H1 (cell line): ENCODE results near the gene BABAM2. TPM values are rescaled to one million over a fixed set of nuclear protein-coding genes. Genes with fewer than 3 reads are reported as not detected.
"Not testable (repeated sequence)": the region's sequence is repeated elsewhere in the genome, so short reads cannot be mapped to it uniquely, and the experiment has no call there.

Experiments
- CTCF ChIA-PET: fragments of 300-600 bp; sonication (Branson Sonifier 250); formaldehyde crosslinking; loops from one replicate; lab custom pipeline; 2021; ENCODE audit not compliant: partially characterized antibody; lab: Charles Lee
- POLR2A ChIA-PET: fragments of 300-600 bp; sonication (Branson Sonifier 250); formaldehyde crosslinking; loops from one replicate; lab custom pipeline; 2021; ENCODE audit warnings: inconsistent platforms; ENCODE audit not compliant: partially characterized antibody; lab: Charles Lee
- DNase-seq, 2 experiments: peaks; one replicate each; pipeline versions ENCODE4 v3.0.0 to v3.0.0-alpha.2; 2010 to 2022; ENCODE audit warnings: low spot score in 2 of 2, low read depth in 1 of 2, mixed read lengths in 1 of 2
- FAIRE-seq: peaks from 2 replicates; lab custom pipeline; 2011; peaks lifted over from hg19 to GRCh38; lab: Jason Lieb, UNC
- H2AFZ ChIP-seq: 2 replicates; pipeline ENCODE4 v1.8.1; 2012; ENCODE audit warnings: low read length, inconsistent platforms
- H2AK5ac ChIP-seq: 2 replicates; pipeline ENCODE4 v1.6.1; 2013; ENCODE audit warnings: low read depth, low read length
- H2BK120ac ChIP-seq: replicated peaks from 2 replicates; pipeline ENCODE3; 2013; ENCODE audit warnings: low read depth, low read length, inconsistent platforms
- H2BK12ac ChIP-seq: 2 replicates; pipeline ENCODE4 v1.6.1; 2013; ENCODE audit warnings: low read depth, low read length
- H2BK15ac ChIP-seq: 2 replicates; pipeline ENCODE4 v1.6.1; 2013; ENCODE audit warnings: low read length
- H2BK20ac ChIP-seq: 2 replicates; pipeline ENCODE4 v1.6.1; 2013; ENCODE audit warnings: low read length
- H2BK5ac ChIP-seq: 2 replicates; pipeline ENCODE4 v1.6.1; 2013; ENCODE audit warnings: low read depth, low read length
- H3K14ac ChIP-seq: 2 replicates; pipeline ENCODE4 v1.6.1; 2013; ENCODE audit warnings: inconsistent platforms; ENCODE audit not compliant: insufficient read length
- H3K18ac ChIP-seq: 2 replicates; pipeline ENCODE4 v1.6.1; 2013; ENCODE audit warnings: low read length; ENCODE audit errors: extremely low read depth
- H3K23ac ChIP-seq: 2 replicates; pipeline ENCODE4 v1.6.1; 2013; ENCODE audit warnings: inconsistent platforms; ENCODE audit not compliant: insufficient read length
- H3K23me2 ChIP-seq: 2 replicates; pipeline ENCODE4 v1.6.1; 2013; ENCODE audit warnings: low read depth, low read length
- H3K27ac ChIP-seq: 2 replicates; pipeline ENCODE4 v1.6.1; 2011; ENCODE audit warnings: low read depth, low read length, inconsistent platforms
- H3K27me3 ChIP-seq, 4 experiments: replicated peaks in 1 of 4; 1 replicate in 1 of 4; 2 replicates in 3 of 4; pipeline versions ENCODE4 v1.6.1 to v1.8.1; 2011 to 2013; ENCODE audit warnings: low read length in 3 of 4, mild to moderate bottlenecking in 3 of 4, inconsistent platforms in 2 of 4, mixed read lengths in 2 of 4, moderate library complexity in 1 of 4; ENCODE audit not compliant: control insufficient read depth in 3 of 4, insufficient read depth in 3 of 4; ENCODE audit errors: extremely low read depth in 1 of 4
- H3K36me3 ChIP-seq, 4 experiments: 2 replicates each; pipeline versions ENCODE4 v1.6.1 to v1.8.1; 2011 to 2013; ENCODE audit warnings: mild to moderate bottlenecking in 4 of 4, low read length in 3 of 4, moderate library complexity in 2 of 4, control low read depth in 1 of 4, inconsistent platforms in 1 of 4; ENCODE audit not compliant: insufficient read depth in 4 of 4, control insufficient read depth in 2 of 4
- H3K4ac ChIP-seq: replicated peaks from 2 replicates; pipeline ENCODE3; 2013; ENCODE audit warnings: low read length, low read depth, mixed read lengths, inconsistent platforms; ENCODE audit not compliant: insufficient read length
- H3K4me1 ChIP-seq, 4 experiments: replicated peaks in 1 of 4; 1 replicate in 1 of 4; 2 replicates in 3 of 4; pipeline versions ENCODE4 v1.6.1 to v1.8.1; 2011 to 2013; ENCODE audit warnings: low read length in 3 of 4, inconsistent platforms in 2 of 4, mixed read lengths in 1 of 4; ENCODE audit not compliant: insufficient read depth in 4 of 4, control insufficient read depth in 3 of 4
- H3K4me2 ChIP-seq, 2 experiments: 2 replicates each; pipeline versions ENCODE4 v1.6.1 to v1.8.1; 2011 to 2013; ENCODE audit warnings: low read depth in 2 of 2, low read length in 2 of 2, control low read depth in 1 of 2, inconsistent platforms in 1 of 2, mild to moderate bottlenecking in 1 of 2; ENCODE audit not compliant: insufficient read depth in 1 of 2
- H3K4me3 ChIP-seq, 4 experiments: fragments of 200-600, 300-600 bp in 1 of 4; sonication (generic), shearing (Covaris generic), sonication (Bioruptor Twin) in 1 of 4; 2 replicates each; pipeline versions ENCODE4 v1.5.1 to v1.8.1; 2011 to 2016; ENCODE audit warnings: low read length in 4 of 4, low read depth in 3 of 4, control low read depth in 2 of 4, inconsistent platforms in 2 of 4, mild to moderate bottlenecking in 2 of 4, mixed read lengths in 1 of 4, moderate library complexity in 1 of 4; ENCODE audit not compliant: insufficient read depth in 2 of 4; ENCODE audit errors: extremely low read depth in 1 of 4
- H3K56ac ChIP-seq: replicated peaks from 2 replicates; pipeline ENCODE3; 2013; ENCODE audit warnings: low read depth, mild to moderate bottlenecking, mixed read lengths, low read length, inconsistent platforms; ENCODE audit not compliant: insufficient read length
- H3K79me1 ChIP-seq: 2 replicates; pipeline ENCODE4 v1.6.1; 2013; ENCODE audit warnings: low read depth, low read length, control low read depth
- H3K79me2 ChIP-seq, 2 experiments: 2 replicates each; pipeline versions ENCODE4 v1.6.1 to v1.8.1; 2012 to 2013; ENCODE audit warnings: low read length in 2 of 2, mild to moderate bottlenecking in 2 of 2, inconsistent platforms in 1 of 2; ENCODE audit not compliant: insufficient read depth in 2 of 2, control insufficient read depth in 1 of 2
- H3K9ac ChIP-seq, 4 experiments: replicated peaks in 1 of 4; 1 replicate in 1 of 4; 2 replicates in 3 of 4; pipeline versions ENCODE4 v1.6.1 to v1.8.1; 2011 to 2013; ENCODE audit warnings: low read depth in 3 of 4, low read length in 3 of 4, control low read depth in 2 of 4, mild to moderate bottlenecking in 2 of 4, moderate library complexity in 2 of 4, inconsistent platforms in 1 of 4; ENCODE audit errors: extremely low read depth in 1 of 4
- H3K9me3 ChIP-seq, 2 experiments: 2 replicates each; pipeline versions ENCODE4 v1.6.1 to v1.8.1; 2012 to 2013; ENCODE audit warnings: mild to moderate bottlenecking in 2 of 2, moderate library complexity in 2 of 2, control low read depth in 1 of 2, inconsistent platforms in 1 of 2, low read depth in 1 of 2, low read length in 1 of 2, mixed read lengths in 1 of 2; ENCODE audit not compliant: insufficient read depth in 2 of 2
- H4K20me1 ChIP-seq, 2 experiments: replicated peaks in 1 of 2; 2 replicates each; pipeline versions ENCODE3 to v1.8.1; 2011 to 2013; ENCODE audit warnings: inconsistent platforms in 2 of 2, low read length in 2 of 2, mild to moderate bottlenecking in 1 of 2; ENCODE audit not compliant: insufficient read depth in 2 of 2, control insufficient read depth in 1 of 2
- H4K5ac ChIP-seq: 2 replicates; pipeline ENCODE4 v1.6.1; 2013; ENCODE audit warnings: low read length, low read depth, mixed read lengths, inconsistent platforms; ENCODE audit not compliant: insufficient read length
- H4K8ac ChIP-seq: 2 replicates; pipeline ENCODE4 v1.8.0; 2013; ENCODE audit warnings: mild to moderate bottlenecking, moderate library complexity, low read length, inconsistent platforms; ENCODE audit not compliant: insufficient read depth; ENCODE audit errors: extremely low read depth
- H4K91ac ChIP-seq: replicated peaks from 2 replicates; pipeline ENCODE3; 2013; ENCODE audit warnings: low read length, mixed read lengths, inconsistent platforms; ENCODE audit not compliant: insufficient read length
- WGBS, 2 experiments: shearing (Covaris generic) in 1 of 2; methylation state at CpG; one replicate each; pipeline versions ENCODE4 v1.1.6 to v1.1.7; 2013 to 2015; ENCODE audit warnings: low lambda C conversion rate in 2 of 2, mixed read lengths in 2 of 2, inconsistent platforms in 1 of 2, low coverage in 1 of 2, missing lambda C conversion rate in 1 of 2; ENCODE audit not compliant: insufficient replicate concordance in 2 of 2, insufficient coverage in 1 of 2, insufficient read length in 1 of 2; ENCODE audit errors: extremely low coverage in 1 of 2, missing lambda C conversion rate in 1 of 2; 5-methylcytosine and 5-hydroxymethylcytosine counted together
- polyA plus RNA-seq, 7 experiments: library from polyadenylated mRNA; depleted of rRNA in 3 of 7; stranded (reverse) in 5 of 7; unstranded in 2 of 7; fragments of >200 nt in 5 of 7; fragments of 200-250 nt in 2 of 7; gene quantifications; 1 replicate in 5 of 7; 2 replicates in 1 of 7; 4 replicates in 1 of 7; pipeline versions ENCODE4 v1.2.1 to v1.2.3, GENCODE V29; 2011 to 2013; ENCODE audit warnings: missing spikeins in 2 of 7, mixed read lengths in 2 of 7
- total RNA-seq: library from RNA; stranded (reverse); fragmentation: NEBNext Ultra II Directional; extraction: Animal tissue kit (Norgen Biotek cat#: 25700); gene quantifications from 2 replicates; pipeline ENCODE4 v1.2.1, GENCODE V29; 2021

BABAM2 gene
- total and polyA plus RNA-seq, 2 of the 8 experiments (the other 6 are each of a cell fraction or from before 2014, with no cell fraction given): 15.8 to 20.9 TPM

DNA sequence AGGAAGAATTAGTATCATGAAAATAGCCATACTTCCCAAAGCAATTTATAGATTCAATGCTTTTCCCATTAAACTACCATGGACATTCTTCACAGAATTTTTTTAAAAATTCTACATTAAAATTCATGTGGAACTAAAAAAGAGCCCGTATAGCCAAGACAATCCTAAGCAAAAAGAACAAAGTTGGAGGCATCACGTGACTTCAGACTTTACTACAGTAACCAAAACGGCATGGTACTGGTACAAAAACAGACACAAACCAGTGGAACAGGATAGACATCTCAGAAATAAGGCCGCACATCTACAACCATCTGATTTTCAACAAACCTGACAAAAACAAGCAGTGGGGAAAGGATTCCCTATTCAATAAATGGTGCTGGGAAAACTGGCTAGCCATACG lies 440.2 kb downstream of the BABAM2 start:
- not testable (repeated sequence) for H2AK5ac ChIP-seq
- 69% methylated on average over 5 of the region's 5 CpGs; no CpG with 5 or more reads in 1 of the 2 experiments for WGBS, 2 experiments

DNA sequence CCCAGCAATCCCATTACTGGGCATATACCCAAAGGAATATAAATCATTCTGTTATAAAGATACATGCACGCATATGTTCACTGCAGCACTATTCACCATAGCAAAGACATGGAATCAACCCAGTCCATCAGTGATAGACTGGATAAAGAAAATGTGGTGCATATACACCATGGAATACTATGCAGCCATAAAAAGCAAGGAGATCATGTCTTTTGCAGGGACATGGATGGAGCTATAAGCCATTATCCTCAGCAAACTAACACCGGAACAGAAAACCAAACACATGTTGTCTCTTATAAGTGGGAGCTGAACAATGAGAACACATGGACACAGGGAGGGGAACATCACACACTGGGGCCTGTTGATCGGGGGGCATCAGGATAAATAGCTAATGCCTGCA lies 441.3 kb downstream of the BABAM2 start:
- H4K8ac ChIP-seq, H2AK5ac ChIP-seq, H2AFZ ChIP-seq, H2BK5ac ChIP-seq, H3K4me3 ChIP-seq, H3K23me2 ChIP-seq, H3K56ac ChIP-seq, H4K91ac ChIP-seq, H3K14ac ChIP-seq, H4K20me1 ChIP-seq, H3K9ac ChIP-seq, POLR2A ChIA-PET, H2BK120ac ChIP-seq, H2BK15ac ChIP-seq, H3K36me3 ChIP-seq, H3K9me3 ChIP-seq, H3K27ac ChIP-seq, H3K4me1 ChIP-seq, H3K79me1 ChIP-seq, H3K23ac ChIP-seq, H3K18ac ChIP-seq, H2BK12ac ChIP-seq, H3K4ac ChIP-seq, H3K4me2 ChIP-seq, H3K79me2 ChIP-seq, H4K5ac ChIP-seq, H3K27me3 ChIP-seq, FAIRE-seq, H2BK20ac ChIP-seq, DNase-seq: not testable (repeated sequence)
- CTCF ChIA-PET: interaction anchor here (0.9 to 1.0 kb wide), 2 partner anchors 9 to 76 kb away, joined by 3 to 4 read pairs; no protein-coding TSS in a partner anchor
- WGBS, 2 experiments: 98% methylated on average over 3 of the region's 3 CpGs; no CpG with 5 or more reads in 1 of the 2 experiments

More for the DNA sequence above, 440.2 kb downstream of the BABAM2 start:
- H2BK12ac ChIP-seq, H2BK20ac ChIP-seq, H2AFZ ChIP-seq, H2BK15ac ChIP-seq, H3K56ac ChIP-seq, DNase-seq, H3K36me3 ChIP-seq, H3K4me3 ChIP-seq, H3K27me3 ChIP-seq, H4K20me1 ChIP-seq, H3K79me2 ChIP-seq, H3K23ac ChIP-seq, H2BK120ac ChIP-seq, H3K4me2 ChIP-seq, H3K79me1 ChIP-seq, H4K91ac ChIP-seq, H3K9ac ChIP-seq, H4K5ac ChIP-seq, H3K4me1 ChIP-seq, POLR2A ChIA-PET, FAIRE-seq, H3K14ac ChIP-seq, H3K9me3 ChIP-seq, CTCF ChIA-PET, H2BK5ac ChIP-seq, H4K8ac ChIP-seq, H3K18ac ChIP-seq, H3K23me2 ChIP-seq, H3K4ac ChIP-seq, H3K27ac ChIP-seq: not testable (repeated sequence)
